H1 (cell line): ENCODE results near the gene MPPED1. TPM values are rescaled to one million over a fixed set of nuclear protein-coding genes. Genes with fewer than 3 reads are reported as not detected.

Experiments used
- CEBPB ChIP-seq: IDR thresholded peaks from 2 replicates; pipeline ENCODE4 v1.6.1; 2012; ENCODE audit warnings: low read depth, low read length
- TCF12 ChIP-seq: IDR thresholded peaks from 2 replicates; pipeline ENCODE4 v1.6.1; 2011; ENCODE audit warnings: low read depth, mild to moderate bottlenecking, low read length
- polyA plus RNA-seq, 7 experiments: library from polyadenylated mRNA; depleted of rRNA in 3 of 7; stranded (reverse) in 5 of 7; unstranded in 2 of 7; fragments of >200 nt in 5 of 7; fragments of 200-250 nt in 2 of 7; gene quantifications; 1 replicate in 5 of 7; 2 replicates in 1 of 7; 4 replicates in 1 of 7; pipeline versions ENCODE4 v1.2.1 to v1.2.3, GENCODE V29; 2011 to 2013; ENCODE audit warnings: missing spikeins in 2 of 7, mixed read lengths in 2 of 7
- total RNA-seq: library from RNA; stranded (reverse); fragmentation: NEBNext Ultra II Directional; extraction: Animal tissue kit (Norgen Biotek cat#: 25700); gene quantifications from 2 replicates; pipeline ENCODE4 v1.2.1, GENCODE V29; 2021

Gene MPPED1
- total and polyA plus RNA-seq, 2 of the 8 experiments (the other 6 are each of a cell fraction or from before 2014, with no cell fraction given) = 0.29 to 0.37 TPM

- TF ChIP-seq TCF12 (no peak), CEBPB (no peak)
Observed at GRCh38 chr22:43423046-43423445, 11.2 kb downstream of the MPPED1 start (continued).
